ENCODE data around the gene ZNF630.
A peak's percentile ranks its signal among the peaks of the same experiment; 100 is the strongest.

- TF ChIP-seq CTCF (conservative IDR thresholded peaks at IDR 0.05; ENCODE audit: low read length) (peak; percentile 60), EZH2phosphoT487 (IDR thresholded peaks at IDR 0.05; ENCODE audit: borderline replicate concordance) (no peak)
Observed at GRCh38 chrX:48025561-48025960, 45.9 kb downstream of the ZNF630 start.

All from Loucy (cell line).